ENCODE data around the gene ARF3. TPM values are rescaled to one million over a fixed set of nuclear protein-coding genes. Genes with fewer than 3 reads are reported as not detected.

The ARF3 gene
- total and polyA plus RNA-seq, 2 of the 13 experiments (the other 11 are each of a cell fraction or from before 2014, with no cell fraction given), result 53.8 to 57.9 TPM

GRCh38 chr12:48889679-48890078 is 67.6 kb downstream of the ARF3 start (continued):
- TF ChIP-seq, protein P1, sequence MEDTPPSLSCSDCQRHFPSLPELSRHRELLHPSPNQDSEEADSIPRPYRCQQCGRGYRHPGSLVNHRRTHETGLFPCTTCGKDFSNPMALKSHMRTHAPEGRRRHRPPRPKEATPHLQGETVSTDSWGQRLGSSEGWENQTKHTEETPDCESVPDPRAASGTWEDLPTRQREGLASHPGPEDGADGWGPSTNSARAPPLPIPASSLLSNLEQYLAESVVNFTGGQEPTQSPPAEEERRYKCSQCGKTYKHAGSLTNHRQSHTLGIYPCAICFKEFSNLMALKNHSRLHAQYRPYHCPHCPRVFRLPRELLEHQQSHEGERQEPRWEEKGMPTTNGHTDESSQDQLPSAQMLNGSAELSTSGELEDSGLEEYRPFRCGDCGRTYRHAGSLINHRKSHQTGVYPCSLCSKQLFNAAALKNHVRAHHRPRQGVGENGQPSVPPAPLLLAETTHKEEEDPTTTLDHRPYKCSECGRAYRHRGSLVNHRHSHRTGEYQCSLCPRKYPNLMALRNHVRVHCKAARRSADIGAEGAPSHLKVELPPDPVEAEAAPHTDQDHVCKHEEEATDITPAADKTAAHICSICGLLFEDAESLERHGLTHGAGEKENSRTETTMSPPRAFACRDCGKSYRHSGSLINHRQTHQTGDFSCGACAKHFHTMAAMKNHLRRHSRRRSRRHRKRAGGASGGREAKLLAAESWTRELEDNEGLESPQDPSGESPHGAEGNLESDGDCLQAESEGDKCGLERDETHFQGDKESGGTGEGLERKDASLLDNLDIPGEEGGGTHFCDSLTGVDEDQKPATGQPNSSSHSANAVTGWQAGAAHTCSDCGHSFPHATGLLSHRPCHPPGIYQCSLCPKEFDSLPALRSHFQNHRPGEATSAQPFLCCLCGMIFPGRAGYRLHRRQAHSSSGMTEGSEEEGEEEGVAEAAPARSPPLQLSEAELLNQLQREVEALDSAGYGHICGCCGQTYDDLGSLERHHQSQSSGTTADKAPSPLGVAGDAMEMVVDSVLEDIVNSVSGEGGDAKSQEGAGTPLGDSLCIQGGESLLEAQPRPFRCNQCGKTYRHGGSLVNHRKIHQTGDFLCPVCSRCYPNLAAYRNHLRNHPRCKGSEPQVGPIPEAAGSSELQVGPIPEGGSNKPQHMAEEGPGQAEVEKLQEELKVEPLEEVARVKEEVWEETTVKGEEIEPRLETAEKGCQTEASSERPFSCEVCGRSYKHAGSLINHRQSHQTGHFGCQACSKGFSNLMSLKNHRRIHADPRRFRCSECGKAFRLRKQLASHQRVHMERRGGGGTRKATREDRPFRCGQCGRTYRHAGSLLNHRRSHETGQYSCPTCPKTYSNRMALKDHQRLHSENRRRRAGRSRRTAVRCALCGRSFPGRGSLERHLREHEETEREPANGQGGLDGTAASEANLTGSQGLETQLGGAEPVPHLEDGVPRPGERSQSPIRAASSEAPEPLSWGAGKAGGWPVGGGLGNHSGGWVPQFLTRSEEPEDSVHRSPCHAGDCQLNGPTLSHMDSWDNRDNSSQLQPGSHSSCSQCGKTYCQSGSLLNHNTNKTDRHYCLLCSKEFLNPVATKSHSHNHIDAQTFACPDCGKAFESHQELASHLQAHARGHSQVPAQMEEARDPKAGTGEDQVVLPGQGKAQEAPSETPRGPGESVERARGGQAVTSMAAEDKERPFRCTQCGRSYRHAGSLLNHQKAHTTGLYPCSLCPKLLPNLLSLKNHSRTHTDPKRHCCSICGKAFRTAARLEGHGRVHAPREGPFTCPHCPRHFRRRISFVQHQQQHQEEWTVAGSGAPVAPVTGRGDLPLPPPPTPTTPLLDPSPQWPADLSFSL (CRISPR knock-in tag; IDR thresholded peaks at IDR 0.05), result no peak
- TF ChIP-seq ZNF768 (CRISPR knock-in tag; IDR thresholded peaks at IDR 0.05) (no peak), ZSCAN25 (CRISPR knock-in tag; IDR thresholded peaks at IDR 0.05) (no peak), ZMYM3 (CRISPR knock-in tag; IDR thresholded peaks at IDR 0.05) (no peak)
- TF ChIP-seq, protein P2, sequence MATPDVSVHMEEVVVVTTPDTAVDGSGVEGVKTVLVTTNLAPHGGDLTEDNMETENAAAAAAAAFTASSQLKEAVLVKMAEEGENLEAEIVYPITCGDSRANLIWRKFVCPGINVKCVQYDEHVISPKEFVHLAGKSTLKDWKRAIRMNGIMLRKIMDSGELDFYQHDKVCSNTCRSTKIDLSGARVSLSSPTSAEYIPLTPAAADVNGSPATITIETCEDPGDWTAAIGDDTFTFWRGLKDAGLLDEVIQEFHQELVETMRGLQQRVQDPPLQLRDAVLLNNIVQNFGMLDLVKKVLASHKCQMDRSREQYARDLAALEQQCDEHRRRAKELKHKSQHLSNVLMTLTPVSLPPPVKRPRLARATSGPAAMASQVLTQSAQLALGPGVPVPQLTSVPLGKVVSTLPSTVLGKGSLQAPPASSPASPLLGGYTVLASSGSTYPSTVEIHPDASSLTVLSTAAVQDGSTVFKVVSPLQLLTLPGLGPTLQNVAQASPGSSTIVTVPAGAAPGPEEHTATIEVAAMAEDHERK (CRISPR knock-in tag; IDR thresholded peaks at IDR 0.05; ENCODE audit: low read depth), result no peak
- TF ChIP-seq, protein P3, sequence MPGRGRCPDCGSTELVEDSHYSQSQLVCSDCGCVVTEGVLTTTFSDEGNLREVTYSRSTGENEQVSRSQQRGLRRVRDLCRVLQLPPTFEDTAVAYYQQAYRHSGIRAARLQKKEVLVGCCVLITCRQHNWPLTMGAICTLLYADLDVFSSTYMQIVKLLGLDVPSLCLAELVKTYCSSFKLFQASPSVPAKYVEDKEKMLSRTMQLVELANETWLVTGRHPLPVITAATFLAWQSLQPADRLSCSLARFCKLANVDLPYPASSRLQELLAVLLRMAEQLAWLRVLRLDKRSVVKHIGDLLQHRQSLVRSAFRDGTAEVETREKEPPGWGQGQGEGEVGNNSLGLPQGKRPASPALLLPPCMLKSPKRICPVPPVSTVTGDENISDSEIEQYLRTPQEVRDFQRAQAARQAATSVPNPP (CRISPR knock-in tag; IDR thresholded peaks at IDR 0.05), result no peak

Small RNAs within 50 kb of the gene (small RNA-seq; reads per million reads assigned to genes)
- 0 reads per million in 3 experiments for gene AC073610.1 (ENCODE audit: insufficient read depth in 2 of 3, insufficient read length in 3 of 3, low read depth in 2 of 3, low replicate concordance in 1 of 3)
- gene RNU6-600P (ENCODE audit: insufficient read depth in 2 of 3, insufficient read length in 3 of 3, low read depth in 2 of 3, low replicate concordance in 1 of 3), result 0 reads per million in 3 experiments
- 0 reads per million in 3 experiments for gene RNU6-940P (ENCODE audit: insufficient read depth in 2 of 3, insufficient read length in 3 of 3, low read depth in 2 of 3, low replicate concordance in 1 of 3)

Other genes with a start within 250 kb of the ARF3 start
- gene CCNT1, start 240.8 kb downstream of the ARF3 start, total RNA-seq (2016; rRNA removed; fragmentation: Illumina TruSeq; extraction: Trizol), result 26.8 and 28.2 TPM in 2 replicates
- gene CCNT1, start 240.8 kb downstream of the ARF3 start, polyA plus RNA-seq (2011; rRNA removed), result 15.3 and 18.0 TPM in 2 replicates
- gene ADCY6, start 168.4 kb downstream of the ARF3 start, total RNA-seq (2016; rRNA removed; fragmentation: Illumina TruSeq; extraction: Trizol), result 6.8 and 10.6 TPM in 2 replicates
- gene ADCY6, start 168.4 kb downstream of the ARF3 start, polyA plus RNA-seq (2011; rRNA removed), result 11.8 and 15.4 TPM in 2 replicates
- gene CACNB3, start 139.0 kb downstream of the ARF3 start, total RNA-seq (2016; rRNA removed; fragmentation: Illumina TruSeq; extraction: Trizol), result 0.29 TPM in 1 of 2 replicates, not detected in the other
- 0.54 and 0.88 TPM in 2 replicates for gene CACNB3, start 139.0 kb downstream of the ARF3 start, polyA plus RNA-seq (2011; rRNA removed)
- gene DDX23, start 105.3 kb downstream of the ARF3 start, total RNA-seq (2016; rRNA removed; fragmentation: Illumina TruSeq; extraction: Trizol), result 81.5 and 90.0 TPM in 2 replicates
- 35.7 and 42.2 TPM in 2 replicates for gene DDX23, start 105.3 kb downstream of the ARF3 start, polyA plus RNA-seq (2011; rRNA removed)
- gene RND1, start 91.6 kb downstream of the ARF3 start, total RNA-seq (2016; rRNA removed; fragmentation: Illumina TruSeq; extraction: Trizol), result 1.8 and 2.2 TPM in 2 replicates
- 1.9 and 2.8 TPM in 2 replicates for gene RND1, start 91.6 kb downstream of the ARF3 start, polyA plus RNA-seq (2011; rRNA removed)
- 6.0 and 15.5 TPM in 2 replicates for gene FKBP11, start 32.0 kb downstream of the ARF3 start, total RNA-seq (2016; rRNA removed; fragmentation: Illumina TruSeq; extraction: Trizol)
- 19.4 and 24.2 TPM in 2 replicates for gene FKBP11, start 32.0 kb downstream of the ARF3 start, polyA plus RNA-seq (2011; rRNA removed)
- gene WNT10B, start 14.2 kb upstream of the ARF3 start, total RNA-seq (2016; rRNA removed; fragmentation: Illumina TruSeq; extraction: Trizol), result 0.09 TPM in 1 of 2 replicates, not detected in the other
- gene WNT10B, start 14.2 kb upstream of the ARF3 start, polyA plus RNA-seq (2011; rRNA removed), result 0.05 and 0.12 TPM in 2 replicates
- gene WNT1, start 20.8 kb upstream of the ARF3 start, total RNA-seq (2016; rRNA removed; fragmentation: Illumina TruSeq; extraction: Trizol), result not detected in 2 replicates
- not detected in 2 replicates for gene WNT1, start 20.8 kb upstream of the ARF3 start, polyA plus RNA-seq (2011; rRNA removed)
- 0.51 and 0.53 TPM in 2 replicates for gene DDN, start 41.9 kb upstream of the ARF3 start, total RNA-seq (2016; rRNA removed; fragmentation: Illumina TruSeq; extraction: Trizol)
- 0.24 and 0.33 TPM in 2 replicates for gene DDN, start 41.9 kb upstream of the ARF3 start, polyA plus RNA-seq (2011; rRNA removed)
- gene PRKAG1, start 61.3 kb upstream of the ARF3 start, total RNA-seq (2016; rRNA removed; fragmentation: Illumina TruSeq; extraction: Trizol), result 32.8 and 37.6 TPM in 2 replicates
- 21.2 and 26.1 TPM in 2 replicates for gene PRKAG1, start 61.3 kb upstream of the ARF3 start, polyA plus RNA-seq (2011; rRNA removed)
- 10.4 and 25.7 TPM in 2 replicates for gene KMT2D, start 103.3 kb upstream of the ARF3 start, total RNA-seq (2016; rRNA removed; fragmentation: Illumina TruSeq; extraction: Trizol)
- gene KMT2D, start 103.3 kb upstream of the ARF3 start, polyA plus RNA-seq (2011; rRNA removed), result 8.1 and 8.2 TPM in 2 replicates
- 1.4 and 1.6 TPM in 2 replicates for gene RHEBL1, start 112.5 kb upstream of the ARF3 start, total RNA-seq (2016; rRNA removed; fragmentation: Illumina TruSeq; extraction: Trizol)
- gene RHEBL1, start 112.5 kb upstream of the ARF3 start, polyA plus RNA-seq (2011; rRNA removed), result 2.5 and 2.9 TPM in 2 replicates
- gene DHH, start 137.3 kb upstream of the ARF3 start, total RNA-seq (2016; rRNA removed; fragmentation: Illumina TruSeq; extraction: Trizol), result not detected in 2 replicates
- not detected in 2 replicates for gene DHH, start 137.3 kb upstream of the ARF3 start, polyA plus RNA-seq (2011; rRNA removed)
- 7.3 and 12.2 TPM in 2 replicates for gene LMBR1L, start 153.4 kb upstream of the ARF3 start, total RNA-seq (2016; rRNA removed; fragmentation: Illumina TruSeq; extraction: Trizol)
- gene LMBR1L, start 153.4 kb upstream of the ARF3 start, polyA plus RNA-seq (2011; rRNA removed), result 65.9 and 79.6 TPM in 2 replicates
- gene TUBA1B, start 173.9 kb upstream of the ARF3 start, total RNA-seq (2016; rRNA removed; fragmentation: Illumina TruSeq; extraction: Trizol), result 1,275 and 1,742 TPM in 2 replicates
- gene TUBA1B, start 173.9 kb upstream of the ARF3 start, polyA plus RNA-seq (2011; rRNA removed), result 1,008 and 1,353 TPM in 2 replicates
- gene TUBA1A, start 231.6 kb upstream of the ARF3 start, total RNA-seq (2016; rRNA removed; fragmentation: Illumina TruSeq; extraction: Trizol), result 20.7 and 24.4 TPM in 2 replicates
- 24.8 and 35.5 TPM in 2 replicates for gene TUBA1A, start 231.6 kb upstream of the ARF3 start, polyA plus RNA-seq (2011; rRNA removed)

Data from HepG2 (cell line).